GM15510 (cell line): ENCODE results near the gene AGPAT3.

ENCODE experiments used
- POLR2A ChIP-seq: IDR thresholded peaks from 3 replicates; pipeline ENCODE4 v1.6.1; 2011; ENCODE audit warnings: borderline replicate concordance; ENCODE audit not compliant: insufficient read length; ENCODE audit errors: extremely low read depth

Gene AGPAT3

GRCh38 chr21:43864962-43865539, at the start of gene AGPAT3:
Gene AGPAT3, plus strand, starts transcription at chr21:43865223. Its CDS starts 94,459 bp downstream, at chr21:43959682.
- no peak for TF ChIP-seq POLR2A

GRCh38 chr21:43815991-43816390, 49.0 kb upstream of the AGPAT3 start:
- no peak for TF ChIP-seq POLR2A

GRCh38 chr21:43816611-43817071, 48.4 kb upstream of the AGPAT3 start:
- no peak for TF ChIP-seq POLR2A

GRCh38 chr21:43817157-43818086, 47.6 kb upstream of the AGPAT3 start:
- no peak for TF ChIP-seq POLR2A

GRCh38 chr21:43818685-43819084, 46.3 kb upstream of the AGPAT3 start:
- TF ChIP-seq POLR2A: no peak

GRCh38 chr21:43819511-43820405, 45.3 kb upstream of the AGPAT3 start:
- TF ChIP-seq POLR2A: no peak

GRCh38 chr21:43820466-43820865, 44.6 kb upstream of the AGPAT3 start:
- TF ChIP-seq POLR2A: no peak

GRCh38 chr21:43824333-43825241, 40.4 kb upstream of the AGPAT3 start:
- no peak for TF ChIP-seq POLR2A

GRCh38 chr21:43825242-43825935, 39.6 kb upstream of the AGPAT3 start:
- no peak for TF ChIP-seq POLR2A

GRCh38 chr21:43825936-43826622, 38.9 kb upstream of the AGPAT3 start:
- TF ChIP-seq POLR2A: no peak

GRCh38 chr21:43826623-43826974, 38.4 kb upstream of the AGPAT3 start:
- TF ChIP-seq POLR2A: no peak

- TF ChIP-seq POLR2A: no peak
Observed at GRCh38 chr21:43827015-43827611, 37.9 kb upstream of the AGPAT3 start.
